PC-9 (cell line): ENCODE measurements around the gene NTNG2. TPM values are rescaled to one million over a fixed set of nuclear protein-coding genes. Genes with fewer than 3 reads are reported as not detected.

Experiments
- BruUV-seq: library from RNA; stranded (reverse); fragments of 400-500 nt; replicated peaks from 2 replicates; lab custom pipeline; 2021; lab: Mats Ljungman, UMichigan
- CTCF ChIA-PET: fragments of 300-600 bp; sonication (Branson Sonifier 250); formaldehyde crosslinking; loops from one replicate; lab custom pipeline; 2022; ENCODE audit warnings: antibody characterized with exemption; lab: Charles Lee
- POLR2A ChIA-PET: fragments of 300-600 bp; sonication (Branson Sonifier 250); formaldehyde crosslinking; loops from one replicate; lab custom pipeline; 2022; ENCODE audit warnings: antibody characterized with exemption; ENCODE audit not compliant: unreplicated experiment; lab: Charles Lee
- DNase-seq, 2 experiments: peaks; one replicate each; pipeline versions ENCODE4 v3.0.0 to v3.0.0-alpha.2; 2015 to 2022; ENCODE audit warnings: mixed read lengths in 1 of 2
- H2AFZ ChIP-seq: fragments of 200-600 bp; sonication (generic); 2 replicates; pipeline ENCODE4 v1.8.1; 2017; ENCODE audit warnings: antibody characterized with exemption
- H3F3A ChIP-seq: fragments of 200-600 bp; sonication (generic); 2 replicates; pipeline ENCODE4 v1.8.1; 2017; ENCODE audit warnings: antibody characterized with exemption, mild to moderate bottlenecking, low read depth; ENCODE audit not compliant: insufficient read depth
- H3K27ac ChIP-seq: fragments of 200-600 bp; sonication (generic); 2 replicates; pipeline ENCODE4 v1.6.1; 2016; ENCODE audit warnings: mixed run types
- H3K27me3 ChIP-seq: fragments of 200-600 bp; sonication (generic); 2 replicates; pipeline ENCODE4 v1.6.1; 2016; ENCODE audit warnings: low read depth, mixed run types; ENCODE audit not compliant: insufficient read depth
- H3K36me3 ChIP-seq: fragments of 200-600 bp; sonication (generic); 2 replicates; pipeline ENCODE4 v1.6.1; 2016; ENCODE audit warnings: low read depth, mixed run types
- H3K4me1 ChIP-seq: fragments of 200-600 bp; sonication (generic); replicated peaks from 2 replicates; pipeline ENCODE4 v1.6.1; 2016; ENCODE audit warnings: mixed run types; ENCODE audit not compliant: insufficient read depth
- H3K4me2 ChIP-seq: fragments of 200-600 bp; sonication (generic); 2 replicates; pipeline ENCODE4 v1.6.1; 2017; ENCODE audit warnings: mixed run types
- H3K4me3 ChIP-seq: fragments of 200-600 bp; sonication (generic); 2 replicates; pipeline ENCODE4 v1.6.1; 2016; ENCODE audit warnings: mixed run types
- H3K79me2 ChIP-seq: fragments of 200-600 bp; sonication (generic); 2 replicates; pipeline ENCODE4 v1.6.1; 2017; ENCODE audit warnings: low read depth, mixed run types
- H3K9me2 ChIP-seq: fragments of 200-600 bp; sonication (generic); 2 replicates; pipeline ENCODE4 v1.8.1; 2017; ENCODE audit warnings: mild to moderate bottlenecking; ENCODE audit not compliant: insufficient read depth
- H3K9me3 ChIP-seq: fragments of 200-600 bp; sonication (generic); 2 replicates; pipeline ENCODE4 v1.8.1; 2016; ENCODE audit warnings: low read depth; ENCODE audit not compliant: insufficient read depth
- H4K20me1 ChIP-seq: fragments of 200-600 bp; sonication (generic); 2 replicates; pipeline ENCODE4 v1.8.1; 2017; ENCODE audit not compliant: insufficient read depth
- EZH2 ChIP-seq: fragments of 200-600 bp; sonication (generic); IDR thresholded peaks from 2 replicates; pipeline ENCODE4 v1.8.0; 2017; ENCODE audit warnings: antibody characterized with exemption, low read depth
- intact Hi-C: fragments of 100-400 bp; cut with micrococcal nuclease; formaldehyde crosslinking; loops from one replicate; pipeline ENCODE4 v1.10.0; 2022; ENCODE audit not compliant: unreplicated experiment
- total RNA-seq: library from RNA; stranded (reverse); gene quantifications from 2 replicates; pipeline ENCODE4 v1.2.3, GENCODE V29; 2021
- TF ChIP-seq, protein P1 (sequence below): fragments of 200-600 bp; sonication (generic); conservative IDR thresholded peaks from 2 replicates; pipeline ENCODE4 v1.6.1; 2017; ENCODE audit warnings: mixed run types, antibody characterized with exemption, mild to moderate bottlenecking, moderate library complexity

Gene NTNG2
- total RNA-seq, 1 experiment from 2014 or later: not detected

DNA sequence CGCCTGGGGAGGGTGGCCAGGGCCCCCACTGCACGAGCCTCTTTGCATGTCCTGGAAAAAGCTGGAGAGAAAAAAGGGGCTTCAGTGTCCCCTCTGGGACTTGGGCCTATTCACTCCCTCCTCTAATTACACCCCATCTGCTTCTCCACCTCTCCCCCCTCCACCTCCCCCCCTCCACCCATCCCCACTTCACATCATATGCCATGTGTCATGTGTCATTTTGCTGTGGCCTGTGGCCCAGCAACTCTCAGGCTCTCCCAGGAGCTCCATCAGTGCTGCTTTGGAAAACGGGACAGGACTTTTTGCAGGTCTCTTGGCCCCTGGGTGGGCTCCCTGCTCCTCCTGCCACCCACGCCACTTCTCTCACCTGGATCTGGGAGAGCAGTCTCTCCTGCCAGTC lies 68.7 kb downstream of the NTNG2 start:
- Histone ChIP-seq H3K4me1 (no peaks in the 10 kb centered on the region), H3K79me2 (no peaks in the 10 kb centered on the region), H3F3A (no peaks in the 10 kb centered on the region), H3K27ac (no peak overlapping the region), H4K20me1 (no peaks in the 10 kb centered on the region; the same call in none of the 2 replicates), H3K4me2 (no peak overlapping the region), H3K27me3 (peaks cover 84% of the 10 kb centered on the region), H3K4me3 (no peak overlapping the region), H3K9me2 (no peaks in the 10 kb centered on the region), H2AFZ (no peak overlapping the region), H3K9me3 (no peaks in the 10 kb centered on the region), H3K36me3 (no peaks in the 10 kb centered on the region)
- intact Hi-C loops: loop anchor here (10.0 kb wide), 2 partner anchors 266 to 396 kb away; no protein-coding TSS in a partner anchor
- no peak for DNase-seq
- TF ChIP-seq, protein P1, sequence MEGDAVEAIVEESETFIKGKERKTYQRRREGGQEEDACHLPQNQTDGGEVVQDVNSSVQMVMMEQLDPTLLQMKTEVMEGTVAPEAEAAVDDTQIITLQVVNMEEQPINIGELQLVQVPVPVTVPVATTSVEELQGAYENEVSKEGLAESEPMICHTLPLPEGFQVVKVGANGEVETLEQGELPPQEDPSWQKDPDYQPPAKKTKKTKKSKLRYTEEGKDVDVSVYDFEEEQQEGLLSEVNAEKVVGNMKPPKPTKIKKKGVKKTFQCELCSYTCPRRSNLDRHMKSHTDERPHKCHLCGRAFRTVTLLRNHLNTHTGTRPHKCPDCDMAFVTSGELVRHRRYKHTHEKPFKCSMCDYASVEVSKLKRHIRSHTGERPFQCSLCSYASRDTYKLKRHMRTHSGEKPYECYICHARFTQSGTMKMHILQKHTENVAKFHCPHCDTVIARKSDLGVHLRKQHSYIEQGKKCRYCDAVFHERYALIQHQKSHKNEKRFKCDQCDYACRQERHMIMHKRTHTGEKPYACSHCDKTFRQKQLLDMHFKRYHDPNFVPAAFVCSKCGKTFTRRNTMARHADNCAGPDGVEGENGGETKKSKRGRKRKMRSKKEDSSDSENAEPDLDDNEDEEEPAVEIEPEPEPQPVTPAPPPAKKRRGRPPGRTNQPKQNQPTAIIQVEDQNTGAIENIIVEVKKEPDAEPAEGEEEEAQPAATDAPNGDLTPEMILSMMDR: no peak
- TF ChIP-seq EZH2: no peak
- ChIA-PET POLR2A (no interaction called here), CTCF (no interaction called here)
- no TSS peak for BruUV-seq

GRCh38 chr9:132231019-132231701 lies 69.3 kb downstream of the NTNG2 start:
- H3K4me2 ChIP-seq: no peak overlapping the region
- H2AFZ ChIP-seq: no peak overlapping the region
- H4K20me1 ChIP-seq: no peaks in the 10 kb centered on the region; the same call in none of the 2 replicates
- TF ChIP-seq EZH2: no peak
- TF ChIP-seq, protein P1: no peak
- no peaks in the 10 kb centered on the region for H3F3A ChIP-seq
- H3K27ac ChIP-seq: no peak overlapping the region
- POLR2A ChIA-PET: no interaction called here
- intact Hi-C loops: loop anchor here (10.0 kb wide), 2 partner anchors 266 to 396 kb away; no protein-coding TSS in a partner anchor
- CTCF ChIA-PET: no interaction called here
- H3K36me3 ChIP-seq: no peaks in the 10 kb centered on the region
- H3K27me3 ChIP-seq: peaks cover 78% of the 10 kb centered on the region
- H3K4me3 ChIP-seq: no peak overlapping the region
- DNase-seq: no peak
- H3K4me1 ChIP-seq: no peaks in the 10 kb centered on the region
- no peaks in the 10 kb centered on the region for H3K9me3 ChIP-seq
- no TSS peak for BruUV-seq
- H3K79me2 ChIP-seq: no peaks in the 10 kb centered on the region
- H3K9me2 ChIP-seq: no peaks in the 10 kb centered on the region

- H3K4me3 ChIP-seq: no peak overlapping the region
- no peaks in the 10 kb centered on the region for H3K9me2 ChIP-seq
- no peaks in the 10 kb centered on the region for H3K79me2 ChIP-seq
- no peaks in the 10 kb centered on the region; the same call in none of the 2 replicates for H4K20me1 ChIP-seq
- no peak for TF ChIP-seq EZH2
- TF ChIP-seq, protein P1: no peak
- no peak overlapping the region for H2AFZ ChIP-seq
- POLR2A ChIA-PET: no interaction called here
- no TSS peak for BruUV-seq
- H3K4me1 ChIP-seq: no peaks in the 10 kb centered on the region
- CTCF ChIA-PET: no interaction called here
- no peaks in the 10 kb centered on the region for H3K36me3 ChIP-seq
- no peaks in the 10 kb centered on the region for H3K9me3 ChIP-seq
- H3K4me2 ChIP-seq: no peak overlapping the region
- no peak for DNase-seq
- intact Hi-C loops: loop anchor here (10.0 kb wide), 2 partner anchors 268 to 398 kb away; no protein-coding TSS in a partner anchor
- H3K27ac ChIP-seq: no peak overlapping the region
- no peaks in the 10 kb centered on the region for H3F3A ChIP-seq
- peaks cover 74% of the 10 kb centered on the region for H3K27me3 ChIP-seq
These were observed 70.7 kb downstream of the NTNG2 start for GRCh38 chr9:132232522-132232921.
